Measurements from ENCODE around the gene EPHA10. TPM values are rescaled to one million over a fixed set of nuclear protein-coding genes. Genes with fewer than 3 reads are reported as not detected.

The EPHA10 gene
- 0.58 to 1.0 TPM (median 0.77 TPM) in 5 replicates for total RNA-seq (2022; extraction: Qiagen RNA extraction; ENCODE audit: low read depth)

GRCh38 chr1:37764888-37765441 is at the start of gene EPHA10:
TSS of gene EPHA10 (minus strand) at chr1:37765120. CDS start at chr1:37765066, 54 bp downstream.

GRCh38 chr1:37807555-37808368 is 42.8 kb upstream of the EPHA10 start, which contains the start of the genes C1orf122 and YRDC:
TSS of gene C1orf122 (plus strand) at chr1:37807790. CDS start at chr1:37808405, 615 bp downstream.
TSS of gene YRDC (minus strand) at chr1:37808208. CDS start at chr1:37808180, 28 bp downstream.

GRCh38 chr1:37793773-37794371 is 29.0 kb upstream of the EPHA10 start, which contains the start of gene MANEAL:
TSS of gene MANEAL (plus strand) at chr1:37793847. CDS start at chr1:37794183, 336 bp downstream.

DNA sequence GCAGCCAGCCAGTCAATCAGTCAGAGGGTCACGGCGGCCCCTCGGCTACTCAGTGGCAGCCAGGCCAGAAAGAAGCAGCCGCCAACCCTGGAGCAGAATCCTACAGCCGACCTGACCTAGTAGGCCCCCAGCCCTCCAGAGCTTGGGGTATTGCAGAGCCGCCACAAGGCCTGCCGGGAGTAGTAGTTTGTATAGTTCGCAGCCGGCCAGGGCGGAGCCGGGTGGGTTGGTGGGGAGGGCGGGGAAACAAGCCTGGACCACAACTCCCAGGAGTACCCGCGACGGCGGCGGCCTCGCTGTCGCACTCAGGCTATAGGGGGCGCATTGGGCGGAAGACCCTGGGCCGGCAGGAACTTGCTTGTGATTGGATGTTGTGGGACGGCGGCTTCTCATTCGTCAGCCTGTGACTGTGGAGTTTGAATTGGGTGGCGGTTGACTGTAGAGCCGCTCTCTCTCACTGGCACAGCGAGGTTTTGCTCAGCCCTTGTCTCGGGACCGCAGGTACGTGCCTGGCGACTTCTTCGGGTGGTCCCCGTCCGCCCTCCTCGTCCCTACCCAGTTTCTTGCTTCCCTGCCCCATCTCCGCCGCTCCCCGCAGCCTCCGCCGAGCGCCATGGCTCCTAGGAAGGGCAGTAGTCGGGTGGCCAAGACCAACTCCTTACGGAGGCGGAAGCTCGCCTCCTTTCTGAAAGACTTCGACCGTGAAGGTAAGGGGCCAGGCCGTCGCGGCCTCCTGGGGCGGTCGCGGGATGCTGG is 72.7 kb downstream of the EPHA10 start, which contains the start of gene CDCA8:
CDCA8 (plus strand) TSS at position 439 of the 756 bp plus-strand sequence; CDS start at position 614, 175 bp downstream.

Other genes starting within 250 kb of the EPHA10 start
- gene SNIP1, start 210.8 kb downstream of the EPHA10 start, total RNA-seq (2022; extraction: Qiagen RNA extraction; ENCODE audit: low read depth): 8.3 to 12.7 TPM (median 11.8 TPM) in 5 replicates
- 0.02 to 0.43 TPM (median 0.05 TPM) in 3 of 5 replicates, not detected in the others for gene DNALI1, start 208.2 kb downstream of the EPHA10 start, total RNA-seq (2022; extraction: Qiagen RNA extraction; ENCODE audit: low read depth)
- gene GNL2, start 169.2 kb downstream of the EPHA10 start, total RNA-seq (2022; extraction: Qiagen RNA extraction; ENCODE audit: low read depth): 50.1 to 63.8 TPM (median 55.8 TPM) in 5 replicates
- gene RSPO1, start 130.2 kb downstream of the EPHA10 start, total RNA-seq (2022; extraction: Qiagen RNA extraction; ENCODE audit: low read depth): 0.08 to 0.21 TPM (median 0.09 TPM) in 5 replicates
- 47.5 to 51.4 TPM (median 48.9 TPM) in 5 replicates for gene CDCA8, start 72.6 kb downstream of the EPHA10 start, total RNA-seq (2022; extraction: Qiagen RNA extraction; ENCODE audit: low read depth)
- 24.1 to 27.2 TPM (median 26.6 TPM) in 5 replicates for gene MANEAL, start 28.7 kb upstream of the EPHA10 start, total RNA-seq (2022; extraction: Qiagen RNA extraction; ENCODE audit: low read depth)
- gene C1orf122, start 42.7 kb upstream of the EPHA10 start, total RNA-seq (2022; extraction: Qiagen RNA extraction; ENCODE audit: low read depth): 34.0 to 61.2 TPM (median 52.0 TPM) in 5 replicates
- gene YRDC, start 43.1 kb upstream of the EPHA10 start, total RNA-seq (2022; extraction: Qiagen RNA extraction; ENCODE audit: low read depth): 13.9 to 20.8 TPM (median 19.7 TPM) in 5 replicates
- 4.4 to 7.7 TPM (median 4.8 TPM) in 5 replicates for gene MTF1, start 94.5 kb upstream of the EPHA10 start, total RNA-seq (2022; extraction: Qiagen RNA extraction; ENCODE audit: low read depth)
- gene INPP5B, start 181.9 kb upstream of the EPHA10 start, total RNA-seq (2022; extraction: Qiagen RNA extraction; ENCODE audit: low read depth): 4.7 to 5.4 TPM (median 5.1 TPM) in 5 replicates
- 55.5 to 94.2 TPM (median 62.7 TPM) in 5 replicates for gene SF3A3, start 224.9 kb upstream of the EPHA10 start, total RNA-seq (2022; extraction: Qiagen RNA extraction; ENCODE audit: low read depth)
- 7.3 to 8.8 TPM (median 8.3 TPM) in 5 replicates for gene FHL3, start 240.4 kb upstream of the EPHA10 start, total RNA-seq (2022; extraction: Qiagen RNA extraction; ENCODE audit: low read depth)
- 43.7 to 62.2 TPM (median 48.2 TPM) in 5 replicates for gene UTP11, start 247.6 kb upstream of the EPHA10 start, total RNA-seq (2022; extraction: Qiagen RNA extraction; ENCODE audit: low read depth)

Measured in A549 treated with DMSO at 1 μM for 4 hours (cell line).